ENCODE results near the gene ZNF622. TPM values are rescaled to one million over a fixed set of nuclear protein-coding genes. Genes with fewer than 3 reads are reported as not detected.

Gene ZNF622
- total and polyA plus RNA-seq, 2 of the 13 experiments (the other 11 are each of a cell fraction or from before 2014, with no cell fraction given): 12.1 to 44.7 TPM

DNA sequence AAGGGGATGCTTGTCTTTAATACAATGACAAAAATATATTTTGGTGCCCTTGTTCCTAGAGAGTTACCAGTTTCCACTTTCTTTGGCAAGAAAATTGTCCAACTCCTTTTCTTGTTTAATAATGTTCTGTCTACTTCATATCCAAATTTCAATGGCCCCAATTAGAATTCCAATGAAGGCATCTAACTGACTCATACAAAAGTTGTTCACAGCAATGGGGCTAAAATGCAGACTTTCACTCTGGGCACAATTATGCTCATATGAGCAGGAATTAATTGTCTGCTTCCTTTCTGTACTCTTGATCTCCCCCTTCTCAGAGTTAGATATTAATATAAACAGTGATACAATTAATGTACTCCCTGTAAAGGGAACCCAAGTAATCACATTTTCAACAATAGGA lies 42.1 kb upstream of the ZNF622 start:
- TF ChIP-seq ZBTB43 (CRISPR knock-in tag; conservative IDR thresholded peaks at IDR 0.05): no peak
- no peak for TF ChIP-seq POLR2A (IDR thresholded peaks at IDR 0.05; ENCODE audit: insufficient read depth in 1 of 2, low read depth in 2 of 2, low read length in 2 of 2)
- no peak for TF ChIP-seq MXD3 (CRISPR knock-in tag; IDR thresholded peaks at IDR 0.05)
- TF ChIP-seq, protein P1, sequence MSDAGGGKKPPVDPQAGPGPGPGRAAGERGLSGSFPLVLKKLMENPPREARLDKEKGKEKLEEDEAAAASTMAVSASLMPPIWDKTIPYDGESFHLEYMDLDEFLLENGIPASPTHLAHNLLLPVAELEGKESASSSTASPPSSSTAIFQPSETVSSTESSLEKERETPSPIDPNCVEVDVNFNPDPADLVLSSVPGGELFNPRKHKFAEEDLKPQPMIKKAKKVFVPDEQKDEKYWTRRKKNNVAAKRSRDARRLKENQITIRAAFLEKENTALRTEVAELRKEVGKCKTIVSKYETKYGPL (CRISPR knock-in tag; IDR thresholded peaks at IDR 0.05): no peak
- no peak for TF ChIP-seq MXD4 (CRISPR knock-in tag; IDR thresholded peaks at IDR 0.05)
- TF ChIP-seq, protein P2, sequence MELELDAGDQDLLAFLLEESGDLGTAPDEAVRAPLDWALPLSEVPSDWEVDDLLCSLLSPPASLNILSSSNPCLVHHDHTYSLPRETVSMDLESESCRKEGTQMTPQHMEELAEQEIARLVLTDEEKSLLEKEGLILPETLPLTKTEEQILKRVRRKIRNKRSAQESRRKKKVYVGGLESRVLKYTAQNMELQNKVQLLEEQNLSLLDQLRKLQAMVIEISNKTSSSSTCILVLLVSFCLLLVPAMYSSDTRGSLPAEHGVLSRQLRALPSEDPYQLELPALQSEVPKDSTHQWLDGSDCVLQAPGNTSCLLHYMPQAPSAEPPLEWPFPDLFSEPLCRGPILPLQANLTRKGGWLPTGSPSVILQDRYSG (CRISPR knock-in tag; IDR thresholded peaks at IDR 0.05): no peak
- no peak for TF ChIP-seq RBM39 (IDR thresholded peaks at IDR 0.05; ENCODE audit: low read depth, low read length, poor library complexity, severe bottlenecking)
- no peak for TF ChIP-seq SNAPC2 (CRISPR knock-in tag; IDR thresholded peaks at IDR 0.05)
- TF ChIP-seq, protein P3, sequence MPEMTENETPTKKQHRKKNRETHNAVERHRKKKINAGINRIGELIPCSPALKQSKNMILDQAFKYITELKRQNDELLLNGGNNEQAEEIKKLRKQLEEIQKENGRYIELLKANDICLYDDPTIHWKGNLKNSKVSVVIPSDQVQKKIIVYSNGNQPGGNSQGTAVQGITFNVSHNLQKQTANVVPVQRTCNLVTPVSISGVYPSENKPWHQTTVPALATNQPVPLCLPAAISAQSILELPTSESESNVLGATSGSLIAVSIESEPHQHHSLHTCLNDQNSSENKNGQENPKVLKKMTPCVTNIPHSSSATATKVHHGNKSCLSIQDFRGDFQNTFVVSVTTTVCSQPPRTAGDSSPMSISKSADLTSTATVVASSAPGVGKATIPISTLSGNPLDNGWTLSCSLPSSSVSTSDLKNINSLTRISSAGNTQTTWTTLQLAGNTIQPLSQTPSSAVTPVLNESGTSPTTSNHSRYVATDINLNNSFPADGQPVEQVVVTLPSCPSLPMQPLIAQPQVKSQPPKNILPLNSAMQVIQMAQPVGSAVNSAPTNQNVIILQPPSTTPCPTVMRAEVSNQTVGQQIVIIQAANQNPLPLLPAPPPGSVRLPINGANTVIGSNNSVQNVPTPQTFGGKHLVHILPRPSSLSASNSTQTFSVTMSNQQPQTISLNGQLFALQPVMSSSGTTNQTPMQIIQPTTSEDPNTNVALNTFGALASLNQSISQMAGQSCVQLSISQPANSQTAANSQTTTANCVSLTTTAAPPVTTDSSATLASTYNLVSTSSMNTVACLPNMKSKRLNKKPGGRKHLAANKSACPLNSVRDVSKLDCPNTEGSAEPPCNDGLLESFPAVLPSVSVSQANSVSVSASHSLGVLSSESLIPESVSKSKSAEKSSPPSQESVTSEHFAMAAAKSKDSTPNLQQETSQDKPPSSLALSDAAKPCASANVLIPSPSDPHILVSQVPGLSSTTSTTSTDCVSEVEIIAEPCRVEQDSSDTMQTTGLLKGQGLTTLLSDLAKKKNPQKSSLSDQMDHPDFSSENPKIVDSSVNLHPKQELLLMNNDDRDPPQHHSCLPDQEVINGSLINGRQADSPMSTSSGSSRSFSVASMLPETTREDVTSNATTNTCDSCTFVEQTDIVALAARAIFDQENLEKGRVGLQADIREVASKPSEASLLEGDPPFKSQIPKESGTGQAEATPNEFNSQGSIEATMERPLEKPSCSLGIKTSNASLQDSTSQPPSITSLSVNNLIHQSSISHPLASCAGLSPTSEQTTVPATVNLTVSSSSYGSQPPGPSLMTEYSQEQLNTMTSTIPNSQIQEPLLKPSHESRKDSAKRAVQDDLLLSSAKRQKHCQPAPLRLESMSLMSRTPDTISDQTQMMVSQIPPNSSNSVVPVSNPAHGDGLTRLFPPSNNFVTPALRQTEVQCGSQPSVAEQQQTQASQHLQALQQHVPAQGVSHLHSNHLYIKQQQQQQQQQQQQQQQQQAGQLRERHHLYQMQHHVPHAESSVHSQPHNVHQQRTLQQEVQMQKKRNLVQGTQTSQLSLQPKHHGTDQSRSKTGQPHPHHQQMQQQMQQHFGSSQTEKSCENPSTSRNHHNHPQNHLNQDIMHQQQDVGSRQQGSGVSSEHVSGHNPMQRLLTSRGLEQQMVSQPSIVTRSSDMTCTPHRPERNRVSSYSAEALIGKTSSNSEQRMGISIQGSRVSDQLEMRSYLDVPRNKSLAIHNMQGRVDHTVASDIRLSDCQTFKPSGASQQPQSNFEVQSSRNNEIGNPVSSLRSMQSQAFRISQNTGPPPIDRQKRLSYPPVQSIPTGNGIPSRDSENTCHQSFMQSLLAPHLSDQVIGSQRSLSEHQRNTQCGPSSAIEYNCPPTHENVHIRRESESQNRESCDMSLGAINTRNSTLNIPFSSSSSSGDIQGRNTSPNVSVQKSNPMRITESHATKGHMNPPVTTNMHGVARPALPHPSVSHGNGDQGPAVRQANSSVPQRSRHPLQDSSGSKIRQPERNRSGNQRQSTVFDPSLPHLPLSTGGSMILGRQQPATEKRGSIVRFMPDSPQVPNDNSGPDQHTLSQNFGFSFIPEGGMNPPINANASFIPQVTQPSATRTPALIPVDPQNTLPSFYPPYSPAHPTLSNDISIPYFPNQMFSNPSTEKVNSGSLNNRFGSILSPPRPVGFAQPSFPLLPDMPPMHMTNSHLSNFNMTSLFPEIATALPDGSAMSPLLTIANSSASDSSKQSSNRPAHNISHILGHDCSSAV (CRISPR knock-in tag; IDR thresholded peaks at IDR 0.05; ENCODE audit: borderline replicate concordance): no peak
- no peak for TF ChIP-seq CBX5 (CRISPR knock-in tag; IDR thresholded peaks at IDR 0.05; ENCODE audit: borderline replicate concordance)
- no peak for TF ChIP-seq ZBTB1 (CRISPR knock-in tag; IDR thresholded peaks at IDR 0.05; ENCODE audit: borderline replicate concordance)
- TF ChIP-seq ZNF576 (CRISPR knock-in tag; IDR thresholded peaks at IDR 0.05): no peak
- Histone ChIP-seq H3K9ac (ENCODE audit: insufficient read depth, low read depth, low read length) (no peak overlapping the region), H3K4me1 (ENCODE audit: insufficient read depth, low read length) (0 out of 2 replicates have a peak, but pooled peaks cover 7% of the 10 kb centered on the region), H3K4me2 (ENCODE audit: low read depth, low read length) (no peak overlapping the region), H3K36me3 (replicated peaks in 1 of 2; ENCODE audit: control insufficient read depth in 1 of 2, insufficient read depth in 2 of 2, low read length in 2 of 2) (no peaks in the 10 kb centered on the region), H2AFZ (ENCODE audit: low read length) (no peak overlapping the region), H3K79me2 (ENCODE audit: insufficient read depth, low read length) (no peaks in the 10 kb centered on the region), H3K4me3 (replicated peaks in 1 of 3; ENCODE audit: insufficient read depth in 1 of 3, low read depth in 2 of 3, low read length in 3 of 3) (no peak overlapping the region), H3K27me3 (ENCODE audit: control insufficient read depth in 1 of 2, insufficient read depth in 2 of 2, low read length in 2 of 2) (peaks cover 0 to 4% of the 10 kb centered on the region in 2 experiments; a peak in 2 of 5 replicates), H3K27ac (ENCODE audit: extremely low read length, insufficient read depth, low read length) (no peak overlapping the region), H3K9me3 (ENCODE audit: low read length) (no peaks in the 10 kb centered on the region), H4K20me1 (ENCODE audit: insufficient read depth, low read length) (no peaks in the 10 kb centered on the region)
- ATAC-seq (no peak), DNase-seq (ENCODE audit: low spot score) (no peak), FAIRE-seq (no peak)
- intact Hi-C loops (cut with micrococcal nuclease; ENCODE audit: unreplicated experiment): no loop called here
- BruUV-seq (replicated peaks): no TSS peak
- POLR2A ChIA-PET: no interaction called here
- CTCF ChIA-PET (ENCODE audit: low intra/inter-chr PET ratio, low total read pairs): no interaction called here
- in situ Hi-C loops (cut with HindIII; ENCODE audit: extremely low pct_ligation_motif_present, low pct_unique_long_range_greater_than_20kb): no loop called here

Data from HepG2 (cell line).